Hematopoietic multipotent progenitor cell (in vitro differentiated cells): ENCODE data around the gene CNR2. TPM values are rescaled to one million over a fixed set of nuclear protein-coding genes. Genes with fewer than 3 reads are reported as not detected.
"Not testable (repeated sequence)": the region's sequence is repeated elsewhere in the genome, so short reads cannot be mapped to it uniquely, and the experiment has no call there.

Experiments
- DNase-seq, 3 donors: peaks; one replicate each; pipeline ENCODE4 v3.0.0-alpha.2; 2011 to 2015; ENCODE audit warnings: low read depth in 2 of 3, low spot score in 2 of 3
- total RNA-seq: library from RNA; depleted of rRNA; stranded (reverse); fragments of >200 nt; gene quantifications from one replicate; pipeline ENCODE4 v1.2.3, GENCODE V29; 2012

Gene CNR2
- 1.3 TPM for total RNA-seq

DNA sequence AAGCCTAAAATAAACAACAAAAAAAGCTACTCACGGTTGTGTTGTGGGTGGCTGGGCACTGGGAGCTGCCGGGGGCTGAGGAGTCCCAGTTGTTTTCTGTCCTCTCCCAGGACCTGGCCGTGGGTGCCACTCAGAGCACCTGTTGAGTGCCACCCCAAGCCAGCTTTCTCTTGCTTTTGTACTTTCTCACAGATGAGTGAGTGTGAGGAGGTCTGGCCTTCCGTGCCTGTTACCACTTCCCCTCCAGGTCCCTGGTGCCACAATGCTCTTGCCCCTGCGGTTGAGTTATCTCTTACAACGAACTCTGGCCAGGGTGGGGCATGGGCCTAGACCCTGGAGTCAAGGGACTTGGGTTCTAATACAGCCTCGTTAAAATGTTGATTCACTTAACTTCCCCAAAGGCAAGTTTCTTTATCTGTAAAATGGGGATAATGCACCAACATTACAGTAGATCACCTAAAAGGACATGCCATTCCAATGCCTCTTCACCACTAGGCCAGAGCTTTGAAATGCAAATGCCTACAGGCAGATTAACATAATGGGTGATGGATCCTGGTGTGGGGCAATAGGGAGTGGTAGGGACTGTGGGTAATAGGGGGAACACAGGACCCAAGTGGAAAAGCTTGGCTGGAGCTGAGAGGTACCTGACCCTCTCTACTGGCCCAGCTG, at the start of gene CNR2:
CNR2 (minus strand) TSS at position 151 of the 669 bp plus-strand sequence. CDS start 37,745 bp downstream, outside the sequence.
- peak in 2 of 3 donors; percentile 64 to 86 for DNase-seq

- DNase-seq, result no peak
Measured at GRCh38 chr1:23960291-23961020, 47.3 kb upstream of the CNR2 start.

DNA sequence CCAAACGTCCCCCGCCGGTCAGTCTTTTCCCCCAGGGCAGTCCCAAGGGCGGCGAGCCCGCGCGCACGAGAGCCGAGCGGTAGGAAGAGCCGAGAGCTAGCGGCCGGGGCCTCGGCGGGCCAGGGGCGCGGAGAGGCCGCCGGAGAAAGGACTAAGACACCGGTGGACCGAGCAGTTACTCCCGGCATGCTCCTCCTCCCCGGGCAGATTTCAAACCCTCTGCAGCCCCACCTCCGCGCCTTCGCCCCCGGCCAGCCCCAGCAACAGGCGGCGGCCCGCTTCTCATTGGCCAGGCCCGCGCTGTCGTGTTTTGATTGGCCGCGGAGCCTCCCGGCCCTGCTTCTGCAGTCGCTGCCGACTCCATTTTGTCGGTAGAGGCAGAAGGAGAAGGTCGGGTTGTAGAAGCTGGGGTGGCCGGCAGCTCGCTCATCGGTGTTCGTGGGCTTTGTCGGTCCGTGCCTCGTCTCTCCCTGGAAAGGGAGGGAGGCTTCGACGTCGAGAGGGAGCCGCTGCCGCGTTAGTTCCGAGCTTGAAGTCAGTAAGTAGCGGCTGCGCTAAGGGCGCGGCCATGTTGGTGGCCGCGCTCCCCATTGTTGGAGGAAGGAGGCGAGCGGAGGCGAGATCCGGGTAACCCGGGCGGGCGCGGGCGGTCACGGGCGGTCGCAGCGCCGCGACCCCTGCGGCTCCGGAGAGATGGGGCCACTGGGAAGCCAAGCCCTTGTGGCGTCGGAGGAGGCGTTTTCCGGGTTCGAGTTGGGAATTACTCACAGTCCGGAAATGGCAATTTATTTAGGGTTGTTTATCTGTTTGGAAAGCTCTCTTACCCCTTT, 46.5 kb upstream of the CNR2 start, which contains the start of gene PNRC2:
PNRC2 (plus strand) TSS at position 368 of the 830 bp plus-strand sequence. CDS start 1,630 bp downstream, outside the sequence.
- peak; percentile 87 to 97 (median 96) for DNase-seq

- peak; percentile 76 to 98 (median 97) for DNase-seq
Measured at GRCh38 chr1:23958810-23959460, 45.8 kb upstream of the CNR2 start.

- DNase-seq, result not testable (repeated sequence)
Measured at GRCh38 chr1:23958040-23958809, 45.1 kb upstream of the CNR2 start.

DNA sequence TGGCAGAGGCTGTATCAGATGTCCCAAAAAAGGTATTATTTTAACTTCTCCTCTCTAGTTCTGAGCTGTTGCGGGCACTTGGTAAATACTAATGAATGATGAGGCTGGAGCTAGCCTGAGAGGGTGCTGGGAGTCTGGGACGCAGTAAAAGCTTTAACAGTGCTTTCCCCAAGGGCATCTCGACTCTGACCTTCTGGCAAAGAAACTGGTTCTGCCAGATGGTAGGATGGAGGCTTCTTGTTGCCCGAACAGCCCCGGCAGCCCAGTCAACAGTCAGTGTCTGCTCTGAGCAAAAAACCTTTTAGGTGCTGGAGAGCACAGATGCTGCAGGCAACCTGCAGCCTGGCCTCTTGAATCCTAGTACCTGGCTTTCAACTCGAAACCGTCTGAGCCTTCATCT, 43.9 kb upstream of the CNR2 start:
- no peak for DNase-seq

GRCh38 chr1:23953020-23953419, 39.9 kb upstream of the CNR2 start:
- no peak for DNase-seq

GRCh38 chr1:23947366-23947765, 34.2 kb upstream of the CNR2 start:
- DNase-seq, result no peak

GRCh38 chr1:23936481-23937176, 23.5 kb upstream of the CNR2 start:
- no peak for DNase-seq

- DNase-seq, result no peak
Measured at GRCh38 chr1:23931491-23931880, 18.3 kb upstream of the CNR2 start.

GRCh38 chr1:23930861-23931490, 17.8 kb upstream of the CNR2 start:
- no peak for DNase-seq

- no peak for DNase-seq
Measured at GRCh38 chr1:23930270-23930669, 17.1 kb upstream of the CNR2 start.

DNA sequence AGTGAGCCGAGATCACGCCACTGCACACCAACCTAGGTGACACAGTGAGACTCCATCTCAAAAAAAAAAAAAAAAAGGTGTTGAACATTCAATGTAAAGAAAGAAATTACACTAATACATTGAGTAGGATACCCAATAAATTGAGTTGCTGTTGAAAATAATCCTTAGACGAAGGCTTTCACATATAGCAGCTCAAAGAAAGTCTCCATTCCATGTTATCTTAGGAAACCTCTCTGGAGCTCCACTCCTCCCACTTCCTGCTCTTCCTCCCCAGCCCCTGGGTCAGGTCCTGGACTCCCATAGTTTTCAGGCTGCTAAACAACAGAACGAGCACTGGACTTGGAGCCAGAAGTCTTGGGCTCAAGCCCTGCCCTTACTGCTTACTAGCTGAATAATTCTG, 15.6 kb upstream of the CNR2 start:
- DNase-seq, result no peak

GRCh38 chr1:23927097-23927496, 13.9 kb upstream of the CNR2 start:
- no peak for DNase-seq

- no peak for DNase-seq
Measured at GRCh38 chr1:23925279-23925678, 12.1 kb upstream of the CNR2 start.

DNA sequence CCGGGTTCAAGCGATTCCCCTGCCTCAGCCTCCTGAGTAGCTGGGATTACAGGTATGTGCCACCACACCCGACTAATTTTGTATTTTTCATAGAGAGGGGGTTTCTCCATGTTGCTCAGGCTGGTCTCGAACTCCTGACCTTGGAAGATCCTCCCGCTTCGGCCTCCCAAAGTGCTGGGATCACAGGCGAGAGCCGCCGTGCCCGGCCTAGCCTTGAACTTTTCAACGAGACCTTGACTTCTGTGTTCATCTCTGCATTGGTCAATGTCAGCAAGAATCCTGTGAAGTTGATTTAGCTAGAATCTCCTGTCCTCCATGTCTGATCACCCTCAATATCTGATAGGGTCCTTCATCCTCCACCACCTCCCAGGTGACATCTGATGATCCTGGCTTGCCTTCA, 11.4 kb upstream of the CNR2 start:
- DNase-seq, result no peak

DNA sequence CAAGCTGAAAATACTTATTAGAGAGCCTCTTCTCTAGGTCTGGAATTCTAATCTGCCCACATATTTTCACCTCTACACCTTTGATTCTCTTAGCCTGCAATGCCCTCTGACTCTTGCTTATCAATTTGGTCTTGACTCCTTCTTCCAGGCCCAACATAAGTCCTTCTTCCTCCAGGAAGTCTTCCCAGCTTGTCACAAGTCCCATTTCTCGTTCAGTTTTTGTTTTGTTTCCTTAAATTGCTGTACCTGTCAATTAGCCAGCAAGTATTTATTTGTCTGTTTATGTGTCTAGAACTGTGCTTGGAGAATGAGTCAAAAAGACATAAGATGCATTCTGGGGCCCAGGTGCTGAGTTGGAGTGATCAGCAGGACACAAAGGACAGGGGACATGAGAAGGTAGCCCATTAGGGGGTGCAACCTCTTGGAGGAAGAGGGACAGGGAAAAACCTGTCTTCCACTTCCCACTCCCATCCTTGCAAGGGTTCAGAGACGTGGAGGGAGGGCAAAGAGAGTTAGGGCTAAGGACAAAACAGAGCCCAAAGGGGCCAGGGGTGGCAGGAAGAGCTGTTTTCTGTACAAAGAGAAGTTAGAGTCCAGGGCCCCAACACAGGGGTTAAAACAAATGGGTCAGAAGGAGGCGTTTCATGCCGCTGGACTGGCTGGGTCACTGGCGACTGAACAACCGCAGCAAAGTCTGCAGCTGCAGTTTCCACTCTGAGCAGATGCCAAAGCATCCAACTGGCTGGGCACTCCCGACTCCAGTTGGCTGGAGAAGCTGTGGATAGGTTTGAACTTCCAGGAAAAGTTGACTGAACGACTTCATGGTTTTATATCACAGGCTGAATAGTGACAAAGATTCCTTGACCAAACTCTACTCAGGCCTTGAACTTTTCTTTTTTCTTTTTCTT, 10.7 kb upstream of the CNR2 start:
- DNase-seq, result no peak
